Hippocampal formation (tissue), 2 donors: ENCODE results near the gene SALL3.

Source experiments
- DNase-seq, 2 donors: peaks; one replicate each; lab custom pipeline; 2025; lab: John Stamatoyannopoulos, UW

The SALL3 gene

GRCh38 chr18:79006106-79006795 lies 26.6 kb downstream of the SALL3 start:
- no peak for DNase-seq

GRCh38 chr18:79007440-79007839 lies 27.8 kb downstream of the SALL3 start:
- no peak for DNase-seq

- DNase-seq = no peak
Observed at GRCh38 chr18:79008356-79008940, 28.8 kb downstream of the SALL3 start.

- DNase-seq = no peak
Observed at GRCh38 chr18:79010802-79011201, 31.2 kb downstream of the SALL3 start.

- no peak for DNase-seq
Observed at GRCh38 chr18:79011300-79011870, 31.8 kb downstream of the SALL3 start.

- DNase-seq = no peak
Observed at GRCh38 chr18:79013869-79014268, 34.3 kb downstream of the SALL3 start.

- no peak for DNase-seq
Observed at GRCh38 chr18:79018911-79019310, 39.3 kb downstream of the SALL3 start.

- no peak for DNase-seq
Observed at GRCh38 chr18:79019881-79020280, 40.3 kb downstream of the SALL3 start.

GRCh38 chr18:79022603-79023002 lies 43.0 kb downstream of the SALL3 start:
- DNase-seq = no peak

- no peak for DNase-seq
Observed at GRCh38 chr18:79026491-79026890, 46.9 kb downstream of the SALL3 start.

- DNase-seq = no peak
Observed at GRCh38 chr18:79030680-79031079, 51.1 kb downstream of the SALL3 start.

- no peak for DNase-seq
Observed at GRCh38 chr18:79042276-79042675, 62.7 kb downstream of the SALL3 start.

GRCh38 chr18:79043288-79043687 lies 63.7 kb downstream of the SALL3 start:
- no peak for DNase-seq

- DNase-seq = no peak
Observed at GRCh38 chr18:79046522-79046921, 66.9 kb downstream of the SALL3 start.

GRCh38 chr18:79047556-79048244 lies 68.1 kb downstream of the SALL3 start:
- no peak for DNase-seq

GRCh38 chr18:79048245-79048632 lies 68.6 kb downstream of the SALL3 start:
- DNase-seq = no peak

GRCh38 chr18:79049506-79049905 lies 69.9 kb downstream of the SALL3 start:
- no peak for DNase-seq
